GM12873 (cell line): Measurements from ENCODE around the gene CMTR2.

ENCODE experiments used
- CTCF ChIP-seq: IDR thresholded peaks from 2 replicates; pipeline ENCODE4 v1.5.1; 2012; ENCODE audit warnings: low read depth, mild to moderate bottlenecking, moderate library complexity, low read length, control low read depth; ENCODE audit not compliant: insufficient read depth; ENCODE audit errors: missing control alignments

The CMTR2 gene

GRCh38 chr16:71288890-71289731 is at the start of gene CMTR2:
Gene CMTR2, minus strand, starts transcription at chr16:71289402. Its CDS starts 3,482 bp downstream, at chr16:71285920.
- TF ChIP-seq CTCF: no peak

- no peak for TF ChIP-seq CTCF
These were observed 49.4 kb upstream of the CMTR2 start for GRCh38 chr16:71338632-71339031.

GRCh38 chr16:71338193-71338592 is 49.0 kb upstream of the CMTR2 start:
- no peak for TF ChIP-seq CTCF

- no peak for TF ChIP-seq CTCF
These were observed 48.4 kb upstream of the CMTR2 start for GRCh38 chr16:71337631-71338030.

- no peak for TF ChIP-seq CTCF
These were observed 38.9 kb upstream of the CMTR2 start for GRCh38 chr16:71328151-71328550.

GRCh38 chr16:71327720-71328119 is 38.5 kb upstream of the CMTR2 start:
- TF ChIP-seq CTCF: no peak

- no peak for TF ChIP-seq CTCF
These were observed 30.8 kb upstream of the CMTR2 start for GRCh38 chr16:71319999-71320398.
